ENCODE results near the gene KIF4A.
"Not testable (repeated sequence)": the region's sequence is repeated elsewhere in the genome, so short reads cannot be mapped to it uniquely, and the experiment has no call there.

DNA sequence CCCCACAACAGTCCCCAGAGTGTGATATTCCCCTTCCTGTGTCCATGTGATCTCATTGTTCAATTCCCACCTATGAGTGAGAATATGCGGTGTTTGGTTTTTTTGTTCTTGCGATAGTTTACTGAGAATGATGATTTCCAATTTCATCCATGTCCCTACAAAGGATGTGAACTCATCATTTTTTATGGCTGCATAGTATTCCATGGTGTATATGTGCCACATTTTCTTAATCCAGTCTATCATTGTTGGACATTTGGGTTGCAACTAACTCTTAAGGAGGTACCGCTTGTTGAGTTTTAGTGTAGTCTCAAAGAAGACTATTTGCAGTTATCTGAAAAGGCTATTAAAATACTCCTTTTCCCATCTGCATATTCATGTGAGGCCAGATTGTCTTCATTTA, 110.3 kb downstream of the KIF4A start:
- TF ChIP-seq, protein P1, sequence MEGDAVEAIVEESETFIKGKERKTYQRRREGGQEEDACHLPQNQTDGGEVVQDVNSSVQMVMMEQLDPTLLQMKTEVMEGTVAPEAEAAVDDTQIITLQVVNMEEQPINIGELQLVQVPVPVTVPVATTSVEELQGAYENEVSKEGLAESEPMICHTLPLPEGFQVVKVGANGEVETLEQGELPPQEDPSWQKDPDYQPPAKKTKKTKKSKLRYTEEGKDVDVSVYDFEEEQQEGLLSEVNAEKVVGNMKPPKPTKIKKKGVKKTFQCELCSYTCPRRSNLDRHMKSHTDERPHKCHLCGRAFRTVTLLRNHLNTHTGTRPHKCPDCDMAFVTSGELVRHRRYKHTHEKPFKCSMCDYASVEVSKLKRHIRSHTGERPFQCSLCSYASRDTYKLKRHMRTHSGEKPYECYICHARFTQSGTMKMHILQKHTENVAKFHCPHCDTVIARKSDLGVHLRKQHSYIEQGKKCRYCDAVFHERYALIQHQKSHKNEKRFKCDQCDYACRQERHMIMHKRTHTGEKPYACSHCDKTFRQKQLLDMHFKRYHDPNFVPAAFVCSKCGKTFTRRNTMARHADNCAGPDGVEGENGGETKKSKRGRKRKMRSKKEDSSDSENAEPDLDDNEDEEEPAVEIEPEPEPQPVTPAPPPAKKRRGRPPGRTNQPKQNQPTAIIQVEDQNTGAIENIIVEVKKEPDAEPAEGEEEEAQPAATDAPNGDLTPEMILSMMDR (conservative IDR thresholded peaks at IDR 0.05; ENCODE audit: low read depth, low read length), result not testable (repeated sequence)
- not testable (repeated sequence) for TF ChIP-seq EZH2 (IDR thresholded peaks at IDR 0.05; ENCODE audit: low read length, unreplicated experiment); EZH2phosphoT487 (IDR thresholded peaks at IDR 0.05; ENCODE audit: borderline replicate concordance, low read length)

Measured in PC-3 (cell line).